ENCODE results near the gene IFIT1B. TPM values are rescaled to one million over a fixed set of nuclear protein-coding genes. Genes with fewer than 3 reads are reported as not detected.

Gene IFIT1B
- total RNA-seq, 1 donor from 2014 or later: not detected

- no peak for TF ChIP-seq POLR2AphosphoS5 (IDR thresholded peaks at IDR 0.05; ENCODE audit: insufficient read depth in 1 of 2, low read depth in 1 of 2)
- TF ChIP-seq, protein P1, sequence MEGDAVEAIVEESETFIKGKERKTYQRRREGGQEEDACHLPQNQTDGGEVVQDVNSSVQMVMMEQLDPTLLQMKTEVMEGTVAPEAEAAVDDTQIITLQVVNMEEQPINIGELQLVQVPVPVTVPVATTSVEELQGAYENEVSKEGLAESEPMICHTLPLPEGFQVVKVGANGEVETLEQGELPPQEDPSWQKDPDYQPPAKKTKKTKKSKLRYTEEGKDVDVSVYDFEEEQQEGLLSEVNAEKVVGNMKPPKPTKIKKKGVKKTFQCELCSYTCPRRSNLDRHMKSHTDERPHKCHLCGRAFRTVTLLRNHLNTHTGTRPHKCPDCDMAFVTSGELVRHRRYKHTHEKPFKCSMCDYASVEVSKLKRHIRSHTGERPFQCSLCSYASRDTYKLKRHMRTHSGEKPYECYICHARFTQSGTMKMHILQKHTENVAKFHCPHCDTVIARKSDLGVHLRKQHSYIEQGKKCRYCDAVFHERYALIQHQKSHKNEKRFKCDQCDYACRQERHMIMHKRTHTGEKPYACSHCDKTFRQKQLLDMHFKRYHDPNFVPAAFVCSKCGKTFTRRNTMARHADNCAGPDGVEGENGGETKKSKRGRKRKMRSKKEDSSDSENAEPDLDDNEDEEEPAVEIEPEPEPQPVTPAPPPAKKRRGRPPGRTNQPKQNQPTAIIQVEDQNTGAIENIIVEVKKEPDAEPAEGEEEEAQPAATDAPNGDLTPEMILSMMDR (IDR thresholded peaks at IDR 0.05): peak in 2 of 3 experiments; percentile 25 to 45
- H3K4me1 ChIP-seq: peaks cover 13% of the 10 kb centered on the region
- no peaks in the 10 kb centered on the region for H3K27me3 ChIP-seq
- no peaks in the 10 kb centered on the region for H3K36me3 ChIP-seq
- no peak for DNase-seq (ENCODE audit: extremely low spot score in 2 of 2)
- H3K27ac ChIP-seq: no peak overlapping the region
- H3K9me3 ChIP-seq: no peaks in the 10 kb centered on the region
- H3K4me3 ChIP-seq: no peak overlapping the region
- intact Hi-C loops (cut with DNase I): no loop called here
Observed at GRCh38 chr10:89369156-89370105, 8.4 kb upstream of the IFIT1B start.

- Histone ChIP-seq H3K27me3 (no peaks in the 10 kb centered on the region), H3K27ac (no peak overlapping the region), H3K36me3 (no peaks in the 10 kb centered on the region), H3K4me3 (no peak overlapping the region), H3K9me3 (no peaks in the 10 kb centered on the region), H3K4me1 (peaks cover 19% of the 10 kb centered on the region)
- DNase-seq (ENCODE audit: extremely low spot score in 2 of 2): no peak
- intact Hi-C loops (cut with DNase I): no loop called here
- TF ChIP-seq POLR2AphosphoS5 (IDR thresholded peaks at IDR 0.05; ENCODE audit: insufficient read depth in 1 of 2, low read depth in 1 of 2) (no peak), POLR2A (IDR thresholded peaks at IDR 0.05) (no peak)
- TF ChIP-seq, protein P1 (IDR thresholded peaks at IDR 0.05): no peak
Observed at GRCh38 chr10:89371079-89371478, 6.8 kb upstream of the IFIT1B start.

- no peak for TF ChIP-seq POLR2A (IDR thresholded peaks at IDR 0.05)
- TF ChIP-seq, protein P1 (IDR thresholded peaks at IDR 0.05): no peak
- TF ChIP-seq POLR2AphosphoS5 (IDR thresholded peaks at IDR 0.05; ENCODE audit: insufficient read depth in 1 of 2, low read depth in 1 of 2): no peak
- intact Hi-C loops (cut with DNase I): no loop called here
- no peak for DNase-seq (ENCODE audit: extremely low spot score in 2 of 2)
- Histone ChIP-seq H3K9me3 (no peaks in the 10 kb centered on the region), H3K4me1 (peaks cover 19% of the 10 kb centered on the region), H3K27ac (no peak overlapping the region), H3K4me3 (no peak overlapping the region), H3K36me3 (no peaks in the 10 kb centered on the region), H3K27me3 (no peaks in the 10 kb centered on the region)
Observed at GRCh38 chr10:89371987-89372386, 5.9 kb upstream of the IFIT1B start.

- peak overlapping the region; percentile 76 for H3K27ac ChIP-seq
- DNase-seq (ENCODE audit: extremely low spot score in 2 of 2): peak in 1 of 2 donors; percentile 93
- no peaks in the 10 kb centered on the region for H3K27me3 ChIP-seq
- no peaks in the 10 kb centered on the region for H3K36me3 ChIP-seq
- no peak overlapping the region for H3K4me3 ChIP-seq
- peaks cover 19% of the 10 kb centered on the region for H3K4me1 ChIP-seq
- intact Hi-C loops (cut with DNase I): no loop called here
- H3K9me3 ChIP-seq: no peaks in the 10 kb centered on the region
- peak in 1 of 2 donors; percentile 93 for TF ChIP-seq POLR2AphosphoS5 (IDR thresholded peaks at IDR 0.05; ENCODE audit: insufficient read depth in 1 of 2, low read depth in 1 of 2)
- TF ChIP-seq POLR2A (IDR thresholded peaks at IDR 0.05): no peak
- TF ChIP-seq, protein P1 (IDR thresholded peaks at IDR 0.05): no peak
Observed at GRCh38 chr10:89373916-89374711, 3.7 kb upstream of the IFIT1B start.

Data from vagina (tissue), 2 donors.